ENCODE results near the gene DNAI1.

The DNAI1 gene

DNA sequence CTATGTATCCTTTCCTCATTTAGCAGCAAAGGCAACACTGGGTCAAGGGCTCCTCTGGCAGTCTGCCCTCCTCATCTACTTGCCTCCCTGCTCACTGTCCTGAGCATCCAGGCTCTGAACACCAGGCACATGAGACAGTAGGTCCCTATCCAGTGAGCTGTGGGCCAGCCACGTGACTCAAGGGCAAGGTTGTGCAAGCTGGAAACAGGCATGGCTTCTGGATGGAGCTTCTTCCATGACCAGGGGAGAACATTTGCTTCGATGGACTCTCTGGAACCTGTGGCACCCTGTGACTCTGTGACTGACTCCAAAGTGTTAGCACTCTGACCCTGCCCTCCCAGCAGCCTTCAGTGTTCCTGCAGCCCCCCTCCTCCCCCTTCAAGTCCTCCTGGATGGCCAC lies 33.0 kb downstream of the DNAI1 start:
- no peak for DNase-seq

DNA sequence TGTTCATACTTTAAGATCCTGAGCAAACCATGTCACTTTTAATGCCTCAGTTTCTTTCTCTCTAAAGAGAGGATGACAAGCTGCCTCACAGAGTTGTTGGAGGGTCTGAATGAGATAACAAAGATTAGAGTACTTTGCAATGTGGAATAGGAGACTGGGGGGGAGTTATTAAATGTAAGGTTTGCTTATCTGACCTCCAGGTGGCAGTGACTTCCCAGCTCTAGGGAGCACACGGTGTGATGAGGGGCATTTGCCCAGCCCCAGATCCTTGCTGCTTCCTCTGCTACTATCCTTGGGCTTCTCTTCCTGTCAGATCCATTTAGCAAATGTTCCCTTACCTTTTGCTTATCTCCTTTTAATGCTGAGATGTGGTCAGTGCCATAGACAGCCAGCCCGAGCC lies 33.4 kb downstream of the DNAI1 start:
- DNase-seq: no peak

GRCh38 chr9:34493972-34494535 lies 35.4 kb downstream of the DNAI1 start:
- DNase-seq: no peak

GRCh38 chr9:34496149-34496712 lies 37.6 kb downstream of the DNAI1 start:
- DNase-seq: no peak

- no peak for DNase-seq
Observed at GRCh38 chr9:34498553-34498952, 39.9 kb downstream of the DNAI1 start.

DNA sequence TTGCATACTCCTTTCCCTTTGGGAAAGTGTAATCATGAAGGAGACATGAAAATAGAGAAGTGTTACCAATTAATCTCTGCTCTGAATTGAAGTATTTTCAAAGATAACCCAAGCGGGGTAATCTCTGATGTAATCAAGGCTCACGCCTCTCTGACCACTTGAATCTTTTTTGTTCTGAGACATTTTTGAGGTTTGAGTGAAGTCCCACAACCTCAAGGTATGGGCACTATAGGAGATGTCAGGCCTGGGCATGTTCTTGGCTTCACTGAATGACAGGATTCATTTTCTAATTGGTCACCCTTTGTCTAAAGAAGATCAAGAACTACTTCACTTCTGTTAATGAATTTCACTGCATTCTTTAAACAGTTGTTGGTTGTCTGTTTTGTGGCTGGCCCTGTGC lies 40.5 kb downstream of the DNAI1 start:
- no peak for DNase-seq

DNA sequence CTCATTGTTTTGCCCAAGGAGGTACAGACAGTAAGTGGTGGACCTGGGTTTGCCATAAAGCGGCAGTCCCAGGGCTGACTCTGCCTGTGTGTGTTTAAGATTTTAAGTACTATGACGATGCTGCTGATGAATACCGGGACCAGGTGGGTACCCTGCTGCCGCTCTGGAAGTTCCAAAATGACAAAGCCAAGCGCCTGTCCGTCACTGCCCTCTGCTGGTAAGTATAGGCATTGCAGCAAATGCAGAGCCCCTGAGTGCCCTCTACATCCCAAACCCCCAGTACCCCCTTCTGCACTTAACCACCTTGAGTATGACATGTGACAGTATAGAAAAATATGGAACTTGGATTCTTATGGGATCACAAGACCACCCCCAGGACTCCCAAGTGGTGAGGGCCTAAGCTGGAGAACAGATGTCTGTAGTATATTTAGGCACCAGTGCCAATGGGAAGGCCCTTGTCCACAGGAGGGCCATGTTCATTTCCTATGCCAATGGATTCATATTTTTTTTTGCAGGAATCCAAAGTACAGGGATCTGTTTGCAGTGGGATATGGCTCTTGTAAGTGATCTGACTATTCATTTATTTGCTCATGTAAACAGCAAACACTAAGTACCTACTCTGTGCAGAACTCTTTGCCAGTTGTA lies 42.1 kb downstream of the DNAI1 start:
- DNase-seq: peak; percentile 85

GRCh38 chr9:34501372-34501771 lies 42.8 kb downstream of the DNAI1 start:
- no peak for DNase-seq

DNA sequence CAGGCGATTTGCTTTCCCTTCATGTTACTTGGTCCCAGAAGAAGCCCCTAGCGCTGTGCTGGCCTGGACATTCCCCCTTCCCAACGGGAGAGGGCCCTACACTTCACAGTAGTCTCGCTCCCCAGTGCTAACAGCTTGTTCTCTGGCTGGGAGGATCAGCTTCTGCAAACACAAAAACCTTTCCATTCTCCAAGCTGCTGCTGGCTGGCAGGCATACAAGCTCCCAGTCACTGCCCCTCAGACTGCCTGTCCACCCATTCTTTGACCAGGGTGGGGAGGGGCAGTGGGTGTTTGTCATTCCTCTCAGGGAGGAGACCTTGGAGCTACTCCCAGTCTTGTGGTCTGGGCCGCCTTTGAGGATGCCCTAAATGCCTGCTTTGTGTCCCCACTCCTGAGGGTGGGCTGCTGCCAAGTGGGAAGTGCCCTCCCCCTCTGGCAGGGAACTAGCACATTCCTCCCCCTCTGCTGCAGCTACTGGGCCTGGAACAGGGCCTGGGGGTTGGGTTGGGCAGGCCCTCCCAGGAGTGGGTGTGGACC lies 43.4 kb downstream of the DNAI1 start:
- DNase-seq: no peak

GRCh38 chr9:34502471-34502870 lies 43.9 kb downstream of the DNAI1 start:
- DNase-seq: no peak

DNA sequence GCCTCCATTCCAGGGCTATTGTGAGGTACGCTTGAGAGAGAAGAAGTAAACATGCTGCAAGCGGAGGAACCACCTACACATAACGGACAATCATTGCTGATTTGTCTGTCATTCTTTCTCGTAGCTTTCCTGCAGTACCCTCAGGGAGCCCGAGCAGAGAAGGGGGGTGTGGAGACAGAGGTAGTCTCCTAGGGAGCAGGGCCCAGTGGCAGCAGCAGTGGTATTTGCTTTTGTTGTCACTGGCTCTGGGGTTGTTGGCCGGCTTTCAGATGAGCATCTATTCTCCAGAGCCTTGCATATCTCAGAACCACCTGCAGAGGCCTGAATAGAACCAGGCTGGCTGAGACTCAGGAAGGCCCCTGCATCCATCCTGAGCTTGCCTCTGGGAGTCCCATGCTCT lies 44.3 kb downstream of the DNAI1 start:
- no peak for DNase-seq

- no peak for DNase-seq
Observed at GRCh38 chr9:34503406-34503805, 44.8 kb downstream of the DNAI1 start.

DNA sequence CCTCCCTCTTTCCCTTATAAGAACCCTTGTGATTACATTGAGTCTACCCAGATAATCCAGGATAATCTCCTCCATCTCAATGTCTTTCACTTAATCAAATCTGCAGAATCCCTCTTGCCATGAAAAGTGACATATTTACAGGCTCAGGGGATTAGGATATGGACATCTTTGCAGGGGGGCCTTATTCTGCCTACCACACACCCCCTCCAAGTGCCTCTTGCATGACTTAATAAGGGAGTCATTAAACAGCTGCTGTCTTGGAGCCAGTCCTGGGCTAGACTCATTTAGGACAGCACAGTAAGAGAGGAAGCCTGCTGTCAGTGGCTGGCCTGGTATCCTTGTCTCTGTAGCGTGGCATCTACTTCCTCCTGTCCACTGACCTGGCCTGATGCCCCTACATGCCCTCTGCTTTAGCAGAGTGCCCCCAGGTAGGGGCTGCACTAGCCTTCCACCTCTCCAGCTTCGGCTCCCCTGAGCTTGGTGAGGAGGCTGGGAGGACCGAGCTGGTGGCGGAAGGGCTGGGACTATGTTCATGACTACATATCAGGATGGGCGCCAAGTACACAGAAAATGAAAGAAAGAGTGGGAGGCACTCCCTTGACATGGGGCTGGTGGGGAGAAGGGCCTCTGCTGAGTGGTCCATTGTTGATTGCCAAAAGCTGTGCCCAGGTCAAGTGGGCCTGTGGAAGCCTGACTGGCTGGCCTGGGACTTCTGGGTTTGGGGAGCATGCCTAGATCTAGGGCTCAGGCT lies 46.9 kb downstream of the DNAI1 start:
- no peak for DNase-seq

- DNase-seq: no peak
Observed at GRCh38 chr9:34506623-34507022, 48.0 kb downstream of the DNAI1 start.

GRCh38 chr9:34507556-34507955 lies 49.0 kb downstream of the DNAI1 start:
- DNase-seq: no peak

- DNase-seq: no peak
Observed at GRCh38 chr9:34507966-34508365, 49.4 kb downstream of the DNAI1 start.

DNA sequence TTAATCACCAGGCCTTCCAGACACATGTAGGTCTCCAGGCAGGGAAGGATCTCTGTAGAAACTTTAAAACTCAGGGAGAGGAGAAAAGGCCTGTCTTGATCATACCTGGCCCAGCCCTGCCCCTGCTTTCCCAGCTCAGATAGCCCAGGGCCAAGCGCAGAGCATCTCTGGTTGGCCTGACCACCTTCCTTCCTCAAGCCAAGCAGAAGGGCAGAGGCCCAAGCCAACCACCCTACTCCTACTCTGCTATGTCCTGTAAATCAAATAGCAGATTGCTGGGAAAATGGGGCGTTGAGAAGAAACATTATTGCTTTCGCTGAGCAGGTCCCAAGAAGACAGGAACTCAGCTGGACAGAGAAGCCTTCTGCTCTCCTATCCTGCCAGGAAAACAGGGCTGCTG lies 49.9 kb downstream of the DNAI1 start:
- DNase-seq: no peak

- no peak for DNase-seq
Observed at GRCh38 chr9:34508951-34509350, 50.3 kb downstream of the DNAI1 start.

DNA sequence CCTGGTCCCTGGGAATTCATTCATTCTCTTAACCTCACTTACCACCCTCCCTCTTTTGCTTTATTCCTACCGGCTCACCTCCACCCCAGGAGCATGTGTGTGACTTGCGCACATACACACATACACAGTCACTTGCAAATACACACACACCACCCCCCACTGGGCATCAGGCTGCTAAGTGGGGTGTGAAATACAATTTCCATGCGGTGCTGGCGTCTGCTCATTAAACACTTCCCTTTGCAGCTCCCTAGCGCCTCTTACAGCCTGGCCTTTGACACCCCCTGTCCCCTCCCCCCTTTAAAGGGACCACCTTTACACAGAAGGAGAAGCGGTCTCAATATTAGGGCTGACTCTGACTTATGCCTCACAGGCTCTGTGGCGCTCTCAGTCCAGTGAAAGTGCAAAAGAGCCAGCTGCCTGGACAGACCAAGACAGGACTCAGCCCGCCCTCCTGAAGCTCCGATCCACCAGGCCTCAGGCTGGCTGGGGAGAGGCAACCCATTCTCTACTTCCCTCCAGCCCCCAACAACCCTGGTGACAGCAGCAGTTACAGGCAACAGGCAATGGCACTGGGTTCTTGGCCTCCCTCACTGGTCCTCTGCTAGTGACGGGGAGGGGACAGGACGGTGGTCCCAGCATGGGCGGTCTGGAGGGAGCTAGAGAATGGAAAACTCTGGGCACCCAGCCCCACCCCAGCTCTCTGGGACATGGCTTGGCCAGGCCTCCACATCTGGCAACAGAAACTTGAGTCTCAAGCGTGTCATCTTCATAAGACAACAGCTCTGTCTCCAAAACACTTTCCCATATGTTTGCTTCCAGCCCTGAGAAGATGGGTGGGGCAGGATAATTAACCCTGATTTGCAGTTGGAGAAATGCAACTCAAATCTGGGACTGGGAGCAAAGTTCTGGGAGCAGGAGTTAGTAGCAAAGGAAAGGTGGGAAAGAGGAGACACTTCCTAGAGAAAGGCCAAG lies 52.2 kb downstream of the DNAI1 start:
- no peak for DNase-seq

DNA sequence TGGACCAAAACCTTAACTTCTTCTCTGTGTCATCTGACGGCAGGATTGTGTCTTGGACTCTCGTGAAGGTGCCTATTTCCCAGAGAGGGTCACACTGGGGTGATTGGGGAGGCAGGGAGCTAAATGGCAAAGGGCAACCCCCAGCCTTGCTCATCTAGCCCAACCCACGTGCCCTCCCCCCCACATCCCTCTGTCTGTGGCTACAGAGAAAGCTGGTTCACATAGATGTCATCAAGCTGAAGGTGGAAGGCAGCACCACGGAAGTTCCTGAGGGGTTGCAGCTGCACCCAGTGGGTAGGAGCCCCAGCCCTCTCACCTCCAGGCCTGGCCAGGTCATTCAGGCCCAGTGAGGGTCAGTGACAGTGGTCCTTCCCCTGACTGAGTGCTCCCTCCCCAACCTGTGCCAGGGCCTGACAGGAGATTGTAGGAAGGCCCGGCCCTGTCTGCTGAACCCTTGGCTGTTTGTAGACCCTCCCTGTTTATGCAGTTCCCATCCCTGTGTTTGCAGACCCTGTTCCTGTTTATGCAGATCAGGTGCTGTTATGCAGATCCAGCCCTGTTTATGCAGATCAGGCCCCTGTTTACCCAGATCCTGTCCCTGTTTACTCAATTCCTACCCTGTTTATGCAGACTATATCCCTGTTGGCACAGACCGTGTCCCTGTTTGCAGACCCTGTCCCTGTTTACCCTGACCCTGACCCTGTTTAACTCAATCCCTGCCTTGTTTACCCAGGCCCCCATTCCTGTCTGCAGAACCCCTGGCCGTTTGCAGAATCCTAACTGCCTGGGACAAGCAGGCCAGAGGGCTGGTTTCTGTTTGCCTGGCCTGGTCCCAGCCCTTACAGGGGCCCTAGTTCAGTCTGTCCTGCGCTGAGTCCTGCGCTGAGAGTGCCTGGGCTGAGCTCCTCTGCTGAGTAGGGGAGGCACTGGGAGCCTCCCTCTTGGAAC lies 53.8 kb downstream of the DNAI1 start:
- DNase-seq: no peak

DNA sequence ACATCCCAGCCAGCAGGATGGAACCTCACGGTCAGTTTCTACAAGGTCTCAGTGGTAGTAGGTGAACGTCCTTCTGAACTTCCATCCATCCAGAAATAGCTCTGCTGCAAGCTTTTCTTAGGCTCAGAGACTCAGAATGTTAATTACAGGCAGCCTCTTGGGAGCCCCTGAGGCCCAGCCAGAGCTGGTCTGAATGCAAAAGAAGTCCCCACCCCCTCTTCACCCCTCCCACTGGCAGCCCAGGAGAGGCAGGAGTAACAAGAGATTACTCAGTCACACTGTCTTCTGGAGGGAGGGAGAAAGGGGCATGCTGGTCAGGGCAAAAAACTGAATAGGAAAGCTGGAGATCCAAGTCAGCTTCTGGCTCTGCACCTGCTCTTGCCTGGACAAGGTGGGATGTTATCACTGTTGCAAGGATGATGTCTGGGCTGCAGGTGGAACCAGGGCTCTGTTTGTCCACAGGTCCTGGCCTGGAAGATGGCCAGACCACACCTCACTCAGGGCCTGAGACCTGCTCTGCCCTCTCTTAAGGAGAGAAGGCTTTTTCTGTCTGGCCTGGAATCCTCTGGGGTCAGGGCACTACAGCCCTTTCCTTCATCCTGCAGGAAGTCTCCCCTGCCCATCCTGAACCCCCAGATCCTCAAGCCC lies 55.1 kb downstream of the DNAI1 start:
- DNase-seq: no peak
